Spleen (tissue), 7 donors: ENCODE results near the gene RNF44.

Experiments
- CTCF ChIP-seq, 11 experiments: fragments of 200-600 bp in 7 of 11; fragments of 450-650 bp in 4 of 11; sonication (generic) in 4 of 11; IDR thresholded peaks in 8 of 11; conservative IDR thresholded peaks in 3 of 11; 1 replicate in 7 of 11; 2 replicates in 4 of 11; pipeline versions ENCODE4 v1.4.0 to v1.8.0; 2016 to 2021; ENCODE audit warnings: antibody characterized with exemption in 11 of 11, inconsistent platforms in 4 of 11, mild to moderate bottlenecking in 1 of 11
- POLR2A ChIP-seq, 3 donors: fragments of 450-650 bp; IDR thresholded peaks; one replicate each; pipeline ENCODE4 v1.5.1; 2017; ENCODE audit warnings: antibody characterized with exemption in 3 of 3, mild to moderate bottlenecking in 1 of 3
- POLR2AphosphoS5 ChIP-seq, 3 donors: sonication (generic); formaldehyde crosslinking; IDR thresholded peaks; one replicate each; pipeline ENCODE4 v1.5.1; 2017; ENCODE audit warnings: antibody characterized with exemption in 3 of 3
- donor health status: DM: no; HTN: no; CAD: no; lungs with moderate emphysema.
- donor health status: DM: no; HTN: no; CAD: no.
- donor health status: DM: no; HTN: no; CAD: no.

DNA sequence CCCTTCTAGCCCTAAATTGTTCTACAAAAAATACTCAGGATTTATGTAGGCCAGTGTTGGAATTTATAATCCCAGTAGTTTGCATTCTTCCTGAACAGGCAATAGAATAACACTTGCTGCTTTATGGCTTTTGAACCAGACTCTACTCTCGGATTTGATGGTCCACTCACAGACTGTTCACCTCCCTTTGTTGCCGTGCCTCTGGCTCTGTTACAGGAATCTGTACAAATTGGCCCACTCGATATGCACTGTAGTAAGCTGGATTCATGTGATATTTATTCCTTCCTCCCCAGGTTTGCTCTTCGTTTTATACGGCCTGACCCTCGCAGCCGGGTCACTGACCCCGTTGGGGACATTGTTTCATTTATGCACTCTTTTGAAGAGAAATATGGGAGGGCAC lies 45.3 kb downstream of the RNF44 start:
- no peak for TF ChIP-seq POLR2A (IDR thresholded peaks at IDR 0.05)
- no peak for TF ChIP-seq CTCF (IDR thresholded peaks at IDR 0.05 in 8 of 11, conservative IDR thresholded peaks at IDR 0.05 in 3 of 11)
- no peak for TF ChIP-seq POLR2AphosphoS5 (IDR thresholded peaks at IDR 0.05)
